HepG2 (cell line): Measurements from ENCODE around the gene SEC61G. TPM values are rescaled to one million over a fixed set of nuclear protein-coding genes. Genes with fewer than 3 reads are reported as not detected.

Experiments
- ATAC-seq: fragments of 200-7000 bp; cut with Tn5 transposase; 3 replicates; pipeline ENCODE4 v1.9.1; 2020; ENCODE audit warnings: mild to moderate bottlenecking, moderate library complexity
- BruUV-seq: library from RNA; stranded (reverse); fragments of 400-500 nt; replicated peaks from 2 replicates; lab custom pipeline; 2021; lab: Mats Ljungman, UMichigan
- CTCF ChIA-PET: fragments of 300-600 bp; formaldehyde crosslinking; extraction: SDS; loops from one replicate; lab custom pipeline; 2021; ENCODE audit warnings: low total read pairs, inconsistent platforms, low intra/inter-chr PET ratio; lab: Yijun Ruan, JAX
- POLR2A ChIA-PET: fragments of 350-600 bp; sonication (Branson Sonifier 250); formaldehyde crosslinking; loops from one replicate; lab custom pipeline; 2020; ENCODE audit warnings: antibody characterized with exemption, inconsistent platforms; lab: Yijun Ruan, JAX
- DNase-seq: peaks from one replicate; pipeline ENCODE4 v3.0.0-alpha.2; 2015; ENCODE audit warnings: low spot score
- FAIRE-seq: peaks from 3 replicates; lab custom pipeline; 2011; peaks lifted over from hg19 to GRCh38; lab: Jason Lieb, UNC
- H2AFZ ChIP-seq: one replicate; pipeline ENCODE4 v1.6.1; 2011; ENCODE audit warnings: low read length, inconsistent platforms
- H3K27ac ChIP-seq: fragments of 300-600 bp; 3 replicates; pipeline ENCODE4 v1.8.0; 2011; ENCODE audit warnings: mixed run types, mild to moderate bottlenecking, mixed read lengths, low read length, inconsistent platforms; ENCODE audit not compliant: insufficient read depth; ENCODE audit errors: extremely low read length
- H3K27me3 ChIP-seq, 2 experiments: fragments of 200-600 bp in 1 of 2; 2 replicates in 1 of 2; 3 replicates in 1 of 2; pipeline versions ENCODE4 v1.6.0 to v1.8.0; 2011; ENCODE audit warnings: low read length in 2 of 2, mild to moderate bottlenecking in 2 of 2, moderate library complexity in 2 of 2, inconsistent platforms in 1 of 2; ENCODE audit not compliant: insufficient read depth in 2 of 2, control insufficient read depth in 1 of 2
- H3K36me3 ChIP-seq, 2 experiments: fragments of 200-600 bp in 1 of 2; replicated peaks in 1 of 2; 2 replicates in 1 of 2; 3 replicates in 1 of 2; pipeline versions ENCODE4 v1.5.1 to v1.8.0; 2011; ENCODE audit warnings: low read length in 2 of 2, inconsistent platforms in 1 of 2; ENCODE audit not compliant: insufficient read depth in 2 of 2, control insufficient read depth in 1 of 2
- H3K4me1 ChIP-seq: 2 replicates; pipeline ENCODE4 v1.5.1; 2012; ENCODE audit warnings: low read length, inconsistent platforms; ENCODE audit not compliant: insufficient read depth
- H3K4me2 ChIP-seq: 2 replicates; pipeline ENCODE4 v1.6.0; 2011; ENCODE audit warnings: low read depth, low read length, inconsistent platforms
- H3K4me3 ChIP-seq, 3 experiments: fragments of 200-600 bp in 1 of 3; sonication (generic), shearing (Covaris generic) in 1 of 3; replicated peaks in 1 of 3; 2 replicates each; pipeline ENCODE4 v1.5.1; 2011 to 2016; ENCODE audit warnings: low read length in 3 of 3, inconsistent platforms in 2 of 3, low read depth in 2 of 3, mild to moderate bottlenecking in 2 of 3, control low read depth in 1 of 3, mixed read lengths in 1 of 3; ENCODE audit not compliant: insufficient read depth in 1 of 3
- H3K79me2 ChIP-seq: one replicate; pipeline ENCODE4 v1.6.1; 2011; ENCODE audit warnings: low read length, inconsistent platforms; ENCODE audit not compliant: insufficient read depth
- H3K9ac ChIP-seq: 2 replicates; pipeline ENCODE4 v1.6.0; 2011; ENCODE audit warnings: mild to moderate bottlenecking, low read depth, low read length, inconsistent platforms; ENCODE audit not compliant: insufficient read depth
- H3K9me3 ChIP-seq: 2 replicates; pipeline ENCODE4 v1.5.1; 2012; ENCODE audit warnings: mild to moderate bottlenecking, low read length
- H4K20me1 ChIP-seq: 2 replicates; pipeline ENCODE4 v1.6.0; 2011; ENCODE audit warnings: inconsistent platforms, mild to moderate bottlenecking, low read length, moderate library complexity; ENCODE audit not compliant: insufficient read depth
- MATR3 ChIP-seq: sonication (generic); formaldehyde crosslinking; IDR thresholded peaks from 2 replicates; pipeline ENCODE4 v1.4.0; 2020; ENCODE audit warnings: missing genetic modification reagents
- PTBP1 ChIP-seq: fragments of 200-400 bp; formaldehyde crosslinking; IDR thresholded peaks from 2 replicates; pipeline ENCODE4 v1.6.1; 2018; ENCODE audit warnings: low read length, low read depth; ENCODE audit not compliant: poor library complexity, severe bottlenecking
- RNF2 ChIP-seq: fragments of 450-650 bp; conservative IDR thresholded peaks from 2 replicates; pipeline ENCODE4 v1.6.1; 2016; ENCODE audit warnings: low read depth
- TBP ChIP-seq: sonication (generic); formaldehyde crosslinking; IDR thresholded peaks from 2 replicates; pipeline ENCODE4 v1.5.0; 2020; ENCODE audit warnings: missing genetic modification reagents
- THAP7 ChIP-seq: sonication (generic); formaldehyde crosslinking; IDR thresholded peaks from 2 replicates; pipeline ENCODE4 v1.8.1; 2023; ENCODE audit warnings: mild to moderate bottlenecking, missing genetic modification reagents
- ZNF333 ChIP-seq: sonication (generic); formaldehyde crosslinking; IDR thresholded peaks from 2 replicates; pipeline ENCODE4 v1.4.0; 2020; ENCODE audit warnings: mild to moderate bottlenecking, missing genetic modification reagents, borderline replicate concordance
- WGBS: methylation state at CpG from one replicate; pipeline ENCODE4 v1.1.6; 2017; ENCODE audit warnings: low lambda C conversion rate; 5-methylcytosine and 5-hydroxymethylcytosine counted together
- in situ Hi-C: cut with HindIII; loops from 2 replicates; pipeline ENCODE4 v1.10.0; 2017; ENCODE audit warnings: low pct_unique_long_range_greater_than_20kb; ENCODE audit not compliant: extremely low pct_ligation_motif_present
- intact Hi-C: fragments of 100-400 bp; cut with micrococcal nuclease; formaldehyde crosslinking; loops from one replicate; pipeline ENCODE4 v1.10.0; 2022; ENCODE audit not compliant: unreplicated experiment
- polyA plus RNA-seq, 8 experiments: library from polyadenylated mRNA; depleted of rRNA in 3 of 8; stranded (reverse) in 7 of 8; unstranded in 1 of 8; fragments of >200 nt; fragmentation: Illumina TruSeq in 4 of 8; extraction: Trizol in 4 of 8; gene quantifications; 2 replicates each; pipeline versions ENCODE4 v1.2.1 to v1.2.3, GENCODE V29; 2011 to 2016; ENCODE audit warnings: low read depth in 4 of 8, missing spikeins in 1 of 8, mixed read lengths in 1 of 8; ENCODE audit not compliant: insufficient read depth in 1 of 8
- total RNA-seq, 5 experiments: library from RNA; depleted of rRNA; stranded (reverse); fragments of >200 nt; fragmentation: Illumina TruSeq; extraction: Trizol; gene quantifications; 2 replicates each; pipeline ENCODE4 v1.2.3, GENCODE V29; 2016; ENCODE audit warnings: low read depth in 1 of 5
- TF ChIP-seq, protein P1 (sequence below): sonication (generic); formaldehyde crosslinking; IDR thresholded peaks from 2 replicates; pipeline ENCODE4 v1.4.0; 2020; ENCODE audit warnings: missing genetic modification reagents

The SEC61G gene
- total and polyA plus RNA-seq, 2 of the 13 experiments (the other 11 are each of a cell fraction or from before 2014, with no cell fraction given) = 126 to 328 TPM

GRCh38 chr7:54769203-54769602 lies 10.2 kb upstream of the SEC61G start:
- intact Hi-C loops (no loop called here), in situ Hi-C loops (loop anchor here (25.0 kb wide), 1 partner anchor 643 kb away; no protein-coding TSS in a partner anchor)
- ATAC-seq (no peak), FAIRE-seq (no peak), DNase-seq (no peak)
- no peaks in the 10 kb centered on the region for H3K36me3 ChIP-seq
- TF ChIP-seq MATR3 (no peak), TBP (no peak), PTBP1 (no peak), ZNF333 (CRISPR knock-in tag) (no peak), THAP7 (CRISPR knock-in tag) (no peak), RNF2 (no peak)
- TF ChIP-seq, protein P1, sequence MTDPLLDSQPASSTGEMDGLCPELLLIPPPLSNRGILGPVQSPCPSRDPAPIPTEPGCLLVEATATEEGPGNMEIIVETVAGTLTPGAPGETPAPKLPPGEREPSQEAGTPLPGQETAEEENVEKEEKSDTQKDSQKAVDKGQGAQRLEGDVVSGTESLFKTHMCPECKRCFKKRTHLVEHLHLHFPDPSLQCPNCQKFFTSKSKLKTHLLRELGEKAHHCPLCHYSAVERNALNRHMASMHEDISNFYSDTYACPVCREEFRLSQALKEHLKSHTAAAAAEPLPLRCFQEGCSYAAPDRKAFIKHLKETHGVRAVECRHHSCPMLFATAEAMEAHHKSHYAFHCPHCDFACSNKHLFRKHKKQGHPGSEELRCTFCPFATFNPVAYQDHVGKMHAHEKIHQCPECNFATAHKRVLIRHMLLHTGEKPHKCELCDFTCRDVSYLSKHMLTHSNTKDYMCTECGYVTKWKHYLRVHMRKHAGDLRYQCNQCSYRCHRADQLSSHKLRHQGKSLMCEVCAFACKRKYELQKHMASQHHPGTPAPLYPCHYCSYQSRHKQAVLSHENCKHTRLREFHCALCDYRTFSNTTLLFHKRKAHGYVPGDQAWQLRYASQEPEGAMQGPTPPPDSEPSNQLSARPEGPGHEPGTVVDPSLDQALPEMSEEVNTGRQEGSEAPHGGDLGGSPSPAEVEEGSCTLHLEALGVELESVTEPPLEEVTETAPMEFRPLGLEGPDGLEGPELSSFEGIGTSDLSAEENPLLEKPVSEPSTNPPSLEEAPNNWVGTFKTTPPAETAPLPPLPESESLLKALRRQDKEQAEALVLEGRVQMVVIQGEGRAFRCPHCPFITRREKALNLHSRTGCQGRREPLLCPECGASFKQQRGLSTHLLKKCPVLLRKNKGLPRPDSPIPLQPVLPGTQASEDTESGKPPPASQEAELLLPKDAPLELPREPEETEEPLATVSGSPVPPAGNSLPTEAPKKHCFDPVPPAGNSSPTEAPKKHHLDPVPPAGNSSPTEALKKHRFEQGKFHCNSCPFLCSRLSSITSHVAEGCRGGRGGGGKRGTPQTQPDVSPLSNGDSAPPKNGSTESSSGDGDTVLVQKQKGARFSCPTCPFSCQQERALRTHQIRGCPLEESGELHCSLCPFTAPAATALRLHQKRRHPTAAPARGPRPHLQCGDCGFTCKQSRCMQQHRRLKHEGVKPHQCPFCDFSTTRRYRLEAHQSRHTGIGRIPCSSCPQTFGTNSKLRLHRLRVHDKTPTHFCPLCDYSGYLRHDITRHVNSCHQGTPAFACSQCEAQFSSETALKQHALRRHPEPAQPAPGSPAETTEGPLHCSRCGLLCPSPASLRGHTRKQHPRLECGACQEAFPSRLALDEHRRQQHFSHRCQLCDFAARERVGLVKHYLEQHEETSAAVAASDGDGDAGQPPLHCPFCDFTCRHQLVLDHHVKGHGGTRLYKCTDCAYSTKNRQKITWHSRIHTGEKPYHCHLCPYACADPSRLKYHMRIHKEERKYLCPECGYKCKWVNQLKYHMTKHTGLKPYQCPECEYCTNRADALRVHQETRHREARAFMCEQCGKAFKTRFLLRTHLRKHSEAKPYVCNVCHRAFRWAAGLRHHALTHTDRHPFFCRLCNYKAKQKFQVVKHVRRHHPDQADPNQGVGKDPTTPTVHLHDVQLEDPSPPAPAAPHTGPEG = no peak
- H3K4me1 ChIP-seq = peaks cover 4% of the 10 kb centered on the region; the same call in 1 of the 2 replicates
- 10% methylated on average over 2 of the region's 2 CpGs for WGBS
- CTCF ChIA-PET = no interaction called here
- H2AFZ ChIP-seq = no peak overlapping the region
- no TSS peak for BruUV-seq
- H3K9ac ChIP-seq = no peak overlapping the region
- H4K20me1 ChIP-seq = no peaks in the 10 kb centered on the region
- POLR2A ChIA-PET = interaction anchor here (1.0 kb wide), 1 partner anchor 10 kb away, joined by 3 read pairs; the partner anchor contains the start of gene SEC61G
- H3K27ac ChIP-seq = no peak overlapping the region
- H3K9me3 ChIP-seq = no peaks in the 10 kb centered on the region
- no peaks in the 10 kb centered on the region for H3K79me2 ChIP-seq
- H3K4me3 ChIP-seq = no peak overlapping the region
- no peak overlapping the region for H3K4me2 ChIP-seq
- peaks cover 0 to 30% of the 10 kb centered on the region in 2 experiments; a peak in 3 of 5 replicates for H3K27me3 ChIP-seq
